Astrocyte (in vitro differentiated cells and primary cell): ENCODE data around the gene KRT28. TPM values are rescaled to one million over a fixed set of nuclear protein-coding genes. Genes with fewer than 3 reads are reported as not detected.

ENCODE experiments used
- DNase-seq: peaks from one replicate; pipeline ENCODE4 v3.0.0-alpha.2; 2010; ENCODE audit warnings: low read depth
- FAIRE-seq: peaks from 2 replicates; lab custom pipeline; 2011; peaks lifted over from hg19 to GRCh38; lab: Jason Lieb, UNC
- H2AFZ ChIP-seq: 2 replicates; pipeline ENCODE4 v1.6.0; 2012; ENCODE audit warnings: low read depth, low read length, inconsistent platforms
- H3K27ac ChIP-seq: 2 replicates; pipeline ENCODE4 v1.5.1; 2011; ENCODE audit warnings: low read depth, low read length, inconsistent platforms
- H3K27me3 ChIP-seq: 2 replicates; pipeline ENCODE4 v1.6.0; 2011; ENCODE audit warnings: low read length, inconsistent platforms; ENCODE audit not compliant: insufficient read depth
- H3K36me3 ChIP-seq: 2 replicates; pipeline ENCODE4 v1.5.1; 2011; ENCODE audit warnings: low read length, inconsistent platforms; ENCODE audit not compliant: insufficient read depth
- H3K4me1 ChIP-seq: 2 replicates; pipeline ENCODE4 v1.5.1; 2011; ENCODE audit warnings: low read length, inconsistent platforms; ENCODE audit not compliant: insufficient read depth
- H3K4me2 ChIP-seq: 2 replicates; pipeline ENCODE4 v1.6.0; 2012; ENCODE audit warnings: low read length, inconsistent platforms
- H3K4me3 ChIP-seq: 2 replicates; pipeline ENCODE4 v1.5.1; 2011; ENCODE audit warnings: low read depth, mild to moderate bottlenecking, low read length, inconsistent platforms; ENCODE audit not compliant: insufficient read depth
- H3K79me2 ChIP-seq: 2 replicates; pipeline ENCODE4 v1.6.0; 2012; ENCODE audit warnings: mild to moderate bottlenecking, low read length, inconsistent platforms; ENCODE audit not compliant: insufficient read depth
- H3K9ac ChIP-seq: 2 replicates; pipeline ENCODE4 v1.6.0; 2012; ENCODE audit warnings: mild to moderate bottlenecking, low read length, inconsistent platforms
- H3K9me3 ChIP-seq: 2 replicates; pipeline ENCODE4 v1.5.1; 2012; ENCODE audit warnings: low read depth, mild to moderate bottlenecking, low read length, inconsistent platforms; ENCODE audit not compliant: insufficient read depth
- H4K20me1 ChIP-seq: 2 replicates; pipeline ENCODE4 v1.6.0; 2012; ENCODE audit warnings: low read length, inconsistent platforms; ENCODE audit not compliant: insufficient read depth
- H3K27ac Mint-ChIP-seq: one replicate; pipeline ENCODE4 v1.8.0; 2021; ENCODE audit warnings: mild to moderate bottlenecking, mixed read lengths; ENCODE audit not compliant: unreplicated experiment
- H3K27me3 Mint-ChIP-seq: one replicate; pipeline ENCODE4 v1.8.0; 2021; ENCODE audit warnings: low read depth, mixed read lengths; ENCODE audit not compliant: unreplicated experiment
- H3K36me3 Mint-ChIP-seq: one replicate; pipeline ENCODE4 v1.8.0; 2021; ENCODE audit warnings: low read depth, mixed read lengths; ENCODE audit not compliant: unreplicated experiment
- H3K4me1 Mint-ChIP-seq: one replicate; pipeline ENCODE4 v1.8.0; 2021; ENCODE audit warnings: low read depth, mixed read lengths; ENCODE audit not compliant: unreplicated experiment
- H3K4me3 Mint-ChIP-seq: one replicate; pipeline ENCODE4 v1.8.0; 2021; ENCODE audit warnings: mild to moderate bottlenecking, moderate library complexity, mixed read lengths; ENCODE audit not compliant: unreplicated experiment
- H3K9me3 Mint-ChIP-seq: one replicate; pipeline ENCODE4 v1.8.0; 2021; ENCODE audit warnings: mild to moderate bottlenecking, mixed read lengths; ENCODE audit not compliant: unreplicated experiment
- CTCF ChIP-seq: IDR thresholded peaks from 2 replicates; pipeline ENCODE4 v1.5.1; 2011; ENCODE audit warnings: low read depth, mild to moderate bottlenecking, inconsistent platforms, low read length, moderate library complexity; ENCODE audit not compliant: insufficient read depth
- EZH2 ChIP-seq: IDR thresholded peaks from 2 replicates; pipeline ENCODE4 v1.6.1; 2012; ENCODE audit warnings: mild to moderate bottlenecking, low read length, inconsistent platforms; ENCODE audit not compliant: insufficient read depth
- total RNA-seq: library from RNA; stranded (reverse); gene quantifications from 2 replicates; pipeline ENCODE4 v1.2.1, GENCODE V29; 2021

Gene KRT28
- total RNA-seq, 1 donor from 2014 or later: not detected

DNA sequence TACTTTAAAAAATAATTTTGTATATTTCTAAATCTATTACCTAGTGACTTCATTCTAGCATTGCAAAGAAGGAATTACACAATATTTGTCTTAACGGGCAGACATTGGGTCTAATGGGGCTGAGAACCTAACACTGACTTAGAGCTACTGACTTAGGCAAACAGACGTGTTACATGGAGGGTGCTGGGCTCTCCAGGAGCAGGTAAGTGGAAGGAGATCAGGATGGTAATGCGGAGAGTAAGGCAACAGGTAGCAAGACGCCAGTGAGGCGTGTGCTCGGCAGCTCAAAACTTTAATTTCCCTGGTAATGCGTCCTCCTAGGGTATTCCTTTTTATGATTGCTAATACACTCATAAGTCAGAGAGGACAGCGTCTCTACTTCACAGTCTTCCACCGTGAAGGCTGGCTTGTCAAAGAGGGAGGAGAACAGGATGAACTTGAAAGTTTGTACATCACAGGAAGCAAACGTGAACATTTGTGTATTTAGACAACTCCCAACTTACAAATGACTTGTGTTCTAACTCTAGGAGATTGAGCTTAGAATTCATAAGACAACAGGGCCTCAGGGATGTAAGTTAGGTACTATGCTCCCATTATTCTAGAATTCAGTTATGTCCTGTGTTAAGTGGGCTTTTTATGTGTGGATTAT lies 4.6 kb downstream of the KRT28 start:
- Histone ChIP-seq H3K9ac (no peak overlapping the region), H3K4me2 (no peak overlapping the region), H3K9me3 (no peaks in the 10 kb centered on the region), H3K27ac (no peak overlapping the region), H3K4me1 (no peaks in the 10 kb centered on the region), H3K79me2 (no peaks in the 10 kb centered on the region), H2AFZ (no peak overlapping the region), H3K27me3 (peaks cover 29% of the 10 kb centered on the region), H3K4me3 (no peak overlapping the region), H3K36me3 (no peaks in the 10 kb centered on the region), H4K20me1 (no peaks in the 10 kb centered on the region)
- DNase-seq: no peak
- Mint-ChIP-seq H3K36me3 (no peaks in the 10 kb centered on the region), H3K4me1 (no peaks in the 10 kb centered on the region), H3K27ac (no peak overlapping the region), H3K27me3 (peaks cover 21% of the 10 kb centered on the region), H3K4me3 (no peak overlapping the region), H3K9me3 (no peaks in the 10 kb centered on the region)
- TF ChIP-seq CTCF (no peak), EZH2 (no peak)
- FAIRE-seq: no peak

- Mint-ChIP-seq H3K27ac (no peak overlapping the region), H3K36me3 (no peaks in the 10 kb centered on the region), H3K9me3 (no peaks in the 10 kb centered on the region), H3K27me3 (peaks cover 21% of the 10 kb centered on the region), H3K4me1 (no peaks in the 10 kb centered on the region), H3K4me3 (no peak overlapping the region)
- no peaks in the 10 kb centered on the region for H3K36me3 ChIP-seq
- no peaks in the 10 kb centered on the region for H3K4me1 ChIP-seq
- no peak overlapping the region for H3K9ac ChIP-seq
- H3K27ac ChIP-seq: no peak overlapping the region
- no peak for FAIRE-seq
- no peak for DNase-seq
- H3K9me3 ChIP-seq: no peaks in the 10 kb centered on the region
- no peak overlapping the region for H2AFZ ChIP-seq
- no peaks in the 10 kb centered on the region for H4K20me1 ChIP-seq
- no peak overlapping the region for H3K4me2 ChIP-seq
- no peak overlapping the region for H3K4me3 ChIP-seq
- TF ChIP-seq CTCF: no peak
- no peak for TF ChIP-seq EZH2
- H3K79me2 ChIP-seq: no peaks in the 10 kb centered on the region
- peaks cover 26% of the 10 kb centered on the region for H3K27me3 ChIP-seq
These were observed 5.3 kb downstream of the KRT28 start for GRCh38 chr17:40794466-40794865.

DNA sequence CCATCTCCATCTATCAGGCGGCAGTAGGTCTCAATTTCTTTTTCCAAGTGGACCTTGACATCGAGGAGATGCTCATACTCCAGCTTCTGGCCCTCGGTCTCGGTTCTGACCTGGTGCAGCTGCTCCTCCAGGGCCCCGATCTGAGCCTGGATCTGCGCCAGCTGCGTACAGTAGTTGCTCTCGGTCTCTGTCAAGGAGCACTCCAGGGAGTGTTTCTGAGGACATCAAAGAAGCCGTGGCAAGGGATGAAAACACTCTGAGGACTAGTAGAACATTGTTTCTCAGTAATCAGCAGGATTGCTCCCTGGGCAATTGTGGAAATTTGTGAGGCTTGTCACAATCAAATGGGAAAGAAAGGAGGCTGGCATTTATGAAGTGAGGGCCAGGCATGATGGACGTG lies 5.9 kb downstream of the KRT28 start:
- no peaks in the 10 kb centered on the region for H3K9me3 ChIP-seq
- H3K27ac Mint-ChIP-seq: no peak overlapping the region
- H3K27me3 Mint-ChIP-seq: peaks cover 21% of the 10 kb centered on the region
- H3K9ac ChIP-seq: no peak overlapping the region
- FAIRE-seq (no peak), DNase-seq (no peak)
- peaks cover 23% of the 10 kb centered on the region for H3K27me3 ChIP-seq
- no peaks in the 10 kb centered on the region for H3K36me3 Mint-ChIP-seq
- no peak overlapping the region for H3K4me2 ChIP-seq
- no peak overlapping the region for H3K4me3 Mint-ChIP-seq
- H3K36me3 ChIP-seq: no peaks in the 10 kb centered on the region
- H3K4me1 Mint-ChIP-seq: no peaks in the 10 kb centered on the region
- H3K27ac ChIP-seq: no peak overlapping the region
- H3K4me3 ChIP-seq: no peak overlapping the region
- H3K4me1 ChIP-seq: no peaks in the 10 kb centered on the region
- no peaks in the 10 kb centered on the region for H3K9me3 Mint-ChIP-seq
- no peak overlapping the region for H2AFZ ChIP-seq
- TF ChIP-seq EZH2 (no peak), CTCF (no peak)
- no peaks in the 10 kb centered on the region for H4K20me1 ChIP-seq
- no peaks in the 10 kb centered on the region for H3K79me2 ChIP-seq
